Neural progenitor cell (in vitro differentiated cells): Measurements from ENCODE around the gene LGALS13. TPM values are rescaled to one million over a fixed set of nuclear protein-coding genes. Genes with fewer than 3 reads are reported as not detected.

Experiments used
- DNase-seq: peaks from one replicate; pipeline ENCODE4 v3.0.0-alpha.2; 2016; ENCODE audit warnings: low spot score
- H2AFZ ChIP-seq: fragments of 200-600 bp; sonication (generic); replicated peaks from 2 replicates; pipeline ENCODE4 v1.6.1; 2016; ENCODE audit warnings: antibody characterized with exemption
- H3F3A ChIP-seq: fragments of 200-600 bp; sonication (generic); 2 replicates; pipeline ENCODE4 v1.6.1; 2016; ENCODE audit warnings: antibody characterized with exemption, low read depth
- H3K27ac ChIP-seq: fragments of 200-600 bp; sonication (generic); 2 replicates; pipeline ENCODE4 v1.5.1; 2016; ENCODE audit warnings: mild to moderate bottlenecking
- H3K27me3 ChIP-seq: fragments of 200-600 bp; sonication (generic); 2 replicates; pipeline ENCODE4 v1.6.1; 2016; ENCODE audit warnings: mild to moderate bottlenecking, moderate library complexity
- H3K36me3 ChIP-seq: fragments of 200-600 bp; sonication (generic); 2 replicates; pipeline ENCODE4 v1.5.1; 2016
- H3K4me1 ChIP-seq: fragments of 200-600 bp; sonication (generic); 2 replicates; pipeline ENCODE4 v1.6.1; 2016; ENCODE audit warnings: mixed run types
- H3K4me2 ChIP-seq: fragments of 200-600 bp; sonication (generic); 2 replicates; pipeline ENCODE4 v1.6.1; 2016
- H3K4me3 ChIP-seq: fragments of 200-600 bp; sonication (generic); 2 replicates; pipeline ENCODE4 v1.5.1; 2016
- H3K79me2 ChIP-seq: fragments of 200-600 bp; sonication (generic); 2 replicates; pipeline ENCODE4 v1.6.1; 2016; ENCODE audit warnings: low read depth
- H3K9ac ChIP-seq: fragments of 200-600 bp; sonication (generic); 2 replicates; pipeline ENCODE4 v1.6.1; 2016
- H3K9me3 ChIP-seq: fragments of 200-600 bp; sonication (generic); 2 replicates; pipeline ENCODE4 v1.5.1; 2016; ENCODE audit warnings: low read depth
- H4K20me1 ChIP-seq: fragments of 200-600 bp; sonication (generic); 2 replicates; pipeline ENCODE4 v1.6.1; 2016; ENCODE audit warnings: low read depth
- H3K27ac Mint-ChIP-seq: 3 replicates; pipeline ENCODE4 v1.8.0; 2021; ENCODE audit warnings: mixed read lengths
- H3K27me3 Mint-ChIP-seq: 2 replicates; pipeline ENCODE4 v1.8.0; 2022; ENCODE audit warnings: low read depth, mild to moderate bottlenecking, inconsistent platforms, moderate library complexity, mixed read lengths; ENCODE audit not compliant: insufficient read depth
- H3K36me3 Mint-ChIP-seq: 3 replicates; pipeline ENCODE4 v1.8.0; 2021; ENCODE audit warnings: mixed read lengths
- H3K4me1 Mint-ChIP-seq: 3 replicates; pipeline ENCODE4 v1.8.0; 2021; ENCODE audit warnings: mixed read lengths
- H3K4me3 Mint-ChIP-seq: 3 replicates; pipeline ENCODE4 v1.8.0; 2021; ENCODE audit warnings: mild to moderate bottlenecking, moderate library complexity, mixed read lengths
- H3K9me3 Mint-ChIP-seq: 3 replicates; pipeline ENCODE4 v1.8.0; 2020; ENCODE audit warnings: mixed read lengths
- CTCF ChIP-seq: fragments of 200-600 bp; sonication (generic); IDR thresholded peaks from 2 replicates; pipeline ENCODE4 v1.5.1; 2017; ENCODE audit warnings: antibody characterized with exemption, mild to moderate bottlenecking
- EZH2 ChIP-seq: fragments of 200-600 bp; sonication (generic); IDR thresholded peaks from 2 replicates; pipeline ENCODE4 v1.6.1; 2017; ENCODE audit warnings: antibody characterized with exemption, mild to moderate bottlenecking, moderate library complexity
- EZH2phosphoT487 ChIP-seq: fragments of 200-600 bp; sonication (generic); IDR thresholded peaks from 2 replicates; pipeline ENCODE4 v1.6.1; 2017; ENCODE audit warnings: antibody characterized with exemption
- total RNA-seq: library from RNA; depleted of rRNA; stranded (reverse); fragments of >200 nt; gene quantifications from 2 replicates; pipeline ENCODE4 v1.2.3, GENCODE V29; 2015; ENCODE audit warnings: low replicate concordance

The LGALS13 gene
- total RNA-seq, 1 donor from 2014 or later: not detected

- no peak overlapping the region for H3K4me3 Mint-ChIP-seq
- Histone ChIP-seq H4K20me1 (no peaks in the 10 kb centered on the region), H3K36me3 (no peaks in the 10 kb centered on the region), H3K4me3 (no peak overlapping the region), H3K4me1 (no peaks in the 10 kb centered on the region), H3F3A (no peaks in the 10 kb centered on the region), H3K79me2 (no peaks in the 10 kb centered on the region), H3K27me3 (peaks cover 26% of the 10 kb centered on the region), H3K4me2 (no peak overlapping the region), H3K9ac (no peak overlapping the region), H3K9me3 (no peaks in the 10 kb centered on the region), H2AFZ (no peak overlapping the region), H3K27ac (no peak overlapping the region)
- H3K27ac Mint-ChIP-seq: no peak overlapping the region
- H3K9me3 Mint-ChIP-seq: peaks cover 2% of the 10 kb centered on the region
- H3K4me1 Mint-ChIP-seq: no peaks in the 10 kb centered on the region
- peaks cover 3% of the 10 kb centered on the region for H3K27me3 Mint-ChIP-seq
- no peaks in the 10 kb centered on the region for H3K36me3 Mint-ChIP-seq
- no peak for DNase-seq
- TF ChIP-seq EZH2 (no peak), EZH2phosphoT487 (no peak), CTCF (no peak)
Observed at GRCh38 chr19:39596911-39597310, 5.4 kb upstream of the LGALS13 start.

- Histone ChIP-seq H3K4me3 (no peak overlapping the region), H3K36me3 (no peaks in the 10 kb centered on the region), H3K4me1 (no peaks in the 10 kb centered on the region), H3K79me2 (no peaks in the 10 kb centered on the region), H4K20me1 (no peaks in the 10 kb centered on the region), H3K9ac (no peak overlapping the region), H3K9me3 (no peaks in the 10 kb centered on the region), H3K4me2 (no peak overlapping the region), H3K27me3 (peaks cover 26% of the 10 kb centered on the region), H3F3A (no peaks in the 10 kb centered on the region), H2AFZ (no peak overlapping the region), H3K27ac (no peak overlapping the region)
- peak; percentile 77 for DNase-seq
- Mint-ChIP-seq H3K36me3 (no peaks in the 10 kb centered on the region), H3K4me1 (no peaks in the 10 kb centered on the region), H3K9me3 (peaks cover 2% of the 10 kb centered on the region), H3K4me3 (no peak overlapping the region), H3K27ac (no peak overlapping the region), H3K27me3 (peaks cover 5% of the 10 kb centered on the region)
- TF ChIP-seq EZH2phosphoT487 (no peak), EZH2 (no peak), CTCF (no peak)
Observed at GRCh38 chr19:39599116-39599515, 3.2 kb upstream of the LGALS13 start.

- Histone ChIP-seq H4K20me1 (no peaks in the 10 kb centered on the region), H2AFZ (no peak overlapping the region), H3K9ac (no peak overlapping the region), H3K36me3 (no peaks in the 10 kb centered on the region), H3K79me2 (no peaks in the 10 kb centered on the region), H3K27me3 (no peaks in the 10 kb centered on the region), H3K4me3 (no peak overlapping the region), H3F3A (no peaks in the 10 kb centered on the region), H3K9me3 (no peaks in the 10 kb centered on the region), H3K27ac (no peak overlapping the region), H3K4me2 (no peak overlapping the region), H3K4me1 (no peaks in the 10 kb centered on the region)
- DNase-seq: no peak
- Mint-ChIP-seq H3K27me3 (peaks cover 5% of the 10 kb centered on the region), H3K36me3 (no peaks in the 10 kb centered on the region), H3K4me3 (no peak overlapping the region), H3K27ac (no peak overlapping the region), H3K4me1 (no peaks in the 10 kb centered on the region), H3K9me3 (peaks cover 2% of the 10 kb centered on the region)
- TF ChIP-seq EZH2phosphoT487: no peak
- no peak for TF ChIP-seq CTCF
Observed at GRCh38 chr19:39603825-39604224, 1.5 kb downstream of the LGALS13 start.

- H3K36me3 Mint-ChIP-seq: no peaks in the 10 kb centered on the region
- Histone ChIP-seq H3K4me2 (no peak overlapping the region), H2AFZ (no peak overlapping the region)
Observed at GRCh38 chr19:39607021-39607420, 4.7 kb downstream of the LGALS13 start.

More at GRCh38 chr19:39607021-39607420, 4.7 kb downstream of the LGALS13 start:
- Histone ChIP-seq H3K36me3 (no peaks in the 10 kb centered on the region), H3K4me3 (no peak overlapping the region), H3K9me3 (no peaks in the 10 kb centered on the region), H3K9ac (no peak overlapping the region), H3K27me3 (no peaks in the 10 kb centered on the region), H3K4me1 (no peaks in the 10 kb centered on the region), H3K79me2 (no peaks in the 10 kb centered on the region), H3K27ac (no peak overlapping the region), H3F3A (no peaks in the 10 kb centered on the region), H4K20me1 (no peaks in the 10 kb centered on the region)
- no peaks in the 10 kb centered on the region for H3K9me3 Mint-ChIP-seq
- H3K4me1 Mint-ChIP-seq: no peaks in the 10 kb centered on the region
- TF ChIP-seq EZH2phosphoT487: no peak
- TF ChIP-seq CTCF: no peak
- TF ChIP-seq EZH2: no peak
- H3K27ac Mint-ChIP-seq: no peak overlapping the region
- no peak overlapping the region for H3K4me3 Mint-ChIP-seq
- H3K27me3 Mint-ChIP-seq: peaks cover 5% of the 10 kb centered on the region
- DNase-seq: no peak
